ENCODE data around the gene TTYH1. TPM values are rescaled to one million over a fixed set of nuclear protein-coding genes. Genes with fewer than 3 reads are reported as not detected.

TTYH1 gene
- total and polyA plus RNA-seq, 2 of the 4 experiments (the other 2 are of a cell fraction): not detected

DNA sequence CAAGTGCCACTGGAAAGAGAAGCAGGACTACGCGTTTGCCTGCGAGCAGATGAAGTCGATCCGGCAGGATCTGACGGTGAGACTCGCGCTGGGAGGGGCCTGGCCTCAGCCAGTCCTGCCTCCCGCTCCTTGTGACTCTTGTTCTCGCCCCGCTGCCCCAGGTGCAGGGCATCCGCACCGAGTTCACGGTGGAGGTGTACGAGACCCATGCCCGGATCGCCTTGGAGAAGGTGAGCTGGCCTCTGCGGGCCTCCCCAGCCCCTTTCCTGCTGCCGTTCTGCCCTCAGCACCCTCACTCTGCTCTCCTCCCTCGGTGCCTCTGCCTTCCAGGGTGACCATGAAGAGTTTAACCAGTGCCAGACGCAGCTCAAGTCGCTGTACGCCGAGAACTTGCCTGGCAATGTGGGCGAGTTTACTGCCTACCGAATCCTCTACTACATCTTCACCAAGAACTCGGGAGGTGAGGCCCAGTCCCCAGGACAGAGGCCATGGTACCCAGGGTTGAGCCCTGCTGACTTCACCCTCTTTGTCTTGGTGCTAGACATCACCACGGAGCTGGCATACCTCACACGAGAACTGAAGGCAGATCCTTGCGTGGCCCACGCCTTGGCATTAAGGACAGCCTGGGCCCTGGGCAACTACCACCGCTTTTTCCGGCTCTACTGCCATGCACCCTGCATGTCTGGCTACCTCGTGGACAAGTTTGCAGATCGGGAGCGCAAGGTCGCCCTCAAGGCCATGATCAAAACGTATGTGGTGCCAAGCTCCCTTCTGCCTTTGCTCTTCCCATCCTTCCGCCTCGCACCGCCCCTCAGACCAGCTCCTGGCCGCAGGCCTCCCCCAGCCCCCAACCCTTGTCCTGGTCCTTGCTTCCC lies 42.7 kb downstream of the TTYH1 start:
- ChIA-PET CTCF (no interaction called here), POLR2A (ENCODE audit: unreplicated experiment) (no interaction called here)
- DNase-seq: no peak
- no peaks in the 10 kb centered on the region for H3K9me3 ChIP-seq (ENCODE audit: control insufficient read depth, insufficient read depth, low read length)
- BruUV-seq (replicated peaks): TSS peak; percentile 23
- no peak overlapping the region for H2AFZ ChIP-seq (replicated peaks; ENCODE audit: low read length, poor library complexity)
- no peak overlapping the region for H3K14ac ChIP-seq (replicated peaks; ENCODE audit: low read depth, low read length)
- H3K9ac ChIP-seq (ENCODE audit: low read depth, low read length): no peak overlapping the region
- no peak overlapping the region for H4K5ac ChIP-seq (ENCODE audit: low read depth, low read length)
- H2BK5ac ChIP-seq (ENCODE audit: low read depth, low read length, poor library complexity, severe bottlenecking): no peak overlapping the region
- H2BK20ac ChIP-seq (ENCODE audit: low read depth, low read length): no peak overlapping the region
- peaks cover 88% of the 10 kb centered on the region for H3K36me3 ChIP-seq (ENCODE audit: control insufficient read depth, insufficient read depth, low read length)
- no peak overlapping the region for H2BK120ac ChIP-seq (ENCODE audit: low read depth, low read length)
- dilution Hi-C loops (cut with HindIII; ENCODE audit: low sequenced_read_pairs, unreplicated experiment) (no loop called here), in situ Hi-C loops (cut with MboI; ENCODE audit: low sequenced_read_pairs) (loop anchor here (10.0 to 25.0 kb wide), 6 partner anchors 253 to 1679 kb away; partner anchors contain the start of genes NAT14, NDUFA3, OSCAR and PRPF31), intact Hi-C loops (cut with micrococcal nuclease) (no loop called here)
- H3K4me2 ChIP-seq (ENCODE audit: low read depth, low read length): no peak overlapping the region
- no peak overlapping the region for H4K8ac ChIP-seq (ENCODE audit: low read depth in 2 of 2, low read length in 2 of 2)
- no peak overlapping the region for H2AK5ac ChIP-seq (ENCODE audit: low read depth, low read length)
- no peak overlapping the region for H3K56ac ChIP-seq (ENCODE audit: extremely low read depth, insufficient read depth, low read length)
- no peak overlapping the region for H3K18ac ChIP-seq (ENCODE audit: low read depth, low read length)
- H3K27ac ChIP-seq (ENCODE audit: insufficient read depth, low read length): no peak overlapping the region
- peaks cover 18% of the 10 kb centered on the region for H3K4me1 ChIP-seq (ENCODE audit: control insufficient read depth, insufficient read depth, low read length)
- no peaks in the 10 kb centered on the region for H3K27me3 ChIP-seq (ENCODE audit: control insufficient read depth, insufficient read depth, low read length)
- H4K91ac ChIP-seq (ENCODE audit: insufficient read depth, low read depth, low read length): no peak overlapping the region
- no peak overlapping the region for H3K4ac ChIP-seq (ENCODE audit: low read depth, low read length)
- no peak overlapping the region for H3K4me3 ChIP-seq (ENCODE audit: insufficient read depth, low read depth, low read length)
- peaks cover 6% of the 10 kb centered on the region; the same call in 1 of the 2 replicates for H3K9me1 ChIP-seq (ENCODE audit: insufficient read depth, low read length)
- H2BK15ac ChIP-seq (ENCODE audit: low read depth, low read length): no peak overlapping the region
- peaks cover 24 to 67% of the 10 kb centered on the region in 2 experiments for H3K79me1 ChIP-seq (ENCODE audit: low read depth in 1 of 2, low read length in 2 of 2)
- ATAC-seq (ENCODE audit: low read depth): no peak
- H4K20me1 ChIP-seq (ENCODE audit: insufficient read depth, low read length): peaks cover 73% of the 10 kb centered on the region
- no peak overlapping the region for H3K23ac ChIP-seq (ENCODE audit: low read depth, low read length)
- 95% methylated on average over 25 of the region's 42 CpGs; no CpG with 5 or more reads in 1 of the 2 experiments for WGBS, 2 experiments (ENCODE audit: extremely low coverage in 2 of 2, insufficient read length in 1 of 2)
- no peak overlapping the region for H2AK9ac ChIP-seq (replicated peaks; ENCODE audit: low read depth, low read length, poor library complexity)
- TF ChIP-seq NFE2L2 (IDR thresholded peaks at IDR 0.05; ENCODE audit: low read depth, low read length) (no peak), POLR2A (IDR thresholded peaks at IDR 0.05; ENCODE audit: low read depth, low read length) (no peak), CHD1 (IDR thresholded peaks at IDR 0.05; ENCODE audit: low read depth, low read length) (no peak), RCOR1 (IDR thresholded peaks at IDR 0.05; ENCODE audit: insufficient replicate concordance, low read length) (no peak), BHLHE40 (IDR thresholded peaks at IDR 0.05; ENCODE audit: low read depth, low read length) (no peak), CEBPB (IDR thresholded peaks at IDR 0.05; ENCODE audit: low read depth, low read length) (no peak), MXI1 (IDR thresholded peaks at IDR 0.05; ENCODE audit: borderline replicate concordance, low read depth, low read length) (no peak), RAD21 (IDR thresholded peaks at IDR 0.05; ENCODE audit: low read length) (no peak), SMC3 (IDR thresholded peaks at IDR 0.05; ENCODE audit: low read depth, low read length) (no peak), RFX5 (IDR thresholded peaks at IDR 0.05; ENCODE audit: low read depth, low read length) (no peak), FOS (IDR thresholded peaks at IDR 0.05; ENCODE audit: low read depth, low read length) (no peak), MAFK (IDR thresholded peaks at IDR 0.05; ENCODE audit: low read depth, low read length) (no peak), MAZ (IDR thresholded peaks at IDR 0.05; ENCODE audit: borderline replicate concordance, low read depth, low read length) (no peak)
- TF ChIP-seq, protein P1, sequence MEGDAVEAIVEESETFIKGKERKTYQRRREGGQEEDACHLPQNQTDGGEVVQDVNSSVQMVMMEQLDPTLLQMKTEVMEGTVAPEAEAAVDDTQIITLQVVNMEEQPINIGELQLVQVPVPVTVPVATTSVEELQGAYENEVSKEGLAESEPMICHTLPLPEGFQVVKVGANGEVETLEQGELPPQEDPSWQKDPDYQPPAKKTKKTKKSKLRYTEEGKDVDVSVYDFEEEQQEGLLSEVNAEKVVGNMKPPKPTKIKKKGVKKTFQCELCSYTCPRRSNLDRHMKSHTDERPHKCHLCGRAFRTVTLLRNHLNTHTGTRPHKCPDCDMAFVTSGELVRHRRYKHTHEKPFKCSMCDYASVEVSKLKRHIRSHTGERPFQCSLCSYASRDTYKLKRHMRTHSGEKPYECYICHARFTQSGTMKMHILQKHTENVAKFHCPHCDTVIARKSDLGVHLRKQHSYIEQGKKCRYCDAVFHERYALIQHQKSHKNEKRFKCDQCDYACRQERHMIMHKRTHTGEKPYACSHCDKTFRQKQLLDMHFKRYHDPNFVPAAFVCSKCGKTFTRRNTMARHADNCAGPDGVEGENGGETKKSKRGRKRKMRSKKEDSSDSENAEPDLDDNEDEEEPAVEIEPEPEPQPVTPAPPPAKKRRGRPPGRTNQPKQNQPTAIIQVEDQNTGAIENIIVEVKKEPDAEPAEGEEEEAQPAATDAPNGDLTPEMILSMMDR (conservative IDR thresholded peaks at IDR 0.05; ENCODE audit: low read depth, low read length): no peak
- TF ChIP-seq, protein P2, sequence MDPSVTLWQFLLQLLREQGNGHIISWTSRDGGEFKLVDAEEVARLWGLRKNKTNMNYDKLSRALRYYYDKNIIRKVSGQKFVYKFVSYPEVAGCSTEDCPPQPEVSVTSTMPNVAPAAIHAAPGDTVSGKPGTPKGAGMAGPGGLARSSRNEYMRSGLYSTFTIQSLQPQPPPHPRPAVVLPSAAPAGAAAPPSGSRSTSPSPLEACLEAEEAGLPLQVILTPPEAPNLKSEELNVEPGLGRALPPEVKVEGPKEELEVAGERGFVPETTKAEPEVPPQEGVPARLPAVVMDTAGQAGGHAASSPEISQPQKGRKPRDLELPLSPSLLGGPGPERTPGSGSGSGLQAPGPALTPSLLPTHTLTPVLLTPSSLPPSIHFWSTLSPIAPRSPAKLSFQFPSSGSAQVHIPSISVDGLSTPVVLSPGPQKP (IDR thresholded peaks at IDR 0.05; ENCODE audit: borderline replicate concordance, low read depth, low read length): no peak

Data from IMR-90 (cell line).